Chondrocyte (in vitro differentiated cells): ENCODE results near the gene MTARC2. TPM values are rescaled to one million over a fixed set of nuclear protein-coding genes. Genes with fewer than 3 reads are reported as not detected.
"Not testable (repeated sequence)": the region's sequence is repeated elsewhere in the genome, so short reads cannot be mapped to it uniquely, and the experiment has no call there.

ENCODE experiments used
- DNase-seq: peaks from one replicate; pipeline ENCODE4 v3.0.0; 2021; ENCODE audit warnings: mixed read lengths, low spot score
- H3K27ac Mint-ChIP-seq: one replicate; pipeline ENCODE4 v1.8.0; 2021; ENCODE audit warnings: mild to moderate bottlenecking, moderate library complexity, mixed read lengths; ENCODE audit not compliant: unreplicated experiment
- H3K27me3 Mint-ChIP-seq: 2 replicates; pipeline ENCODE4 v1.8.0; 2021; ENCODE audit warnings: low read depth, mixed read lengths
- H3K36me3 Mint-ChIP-seq: 2 replicates; pipeline ENCODE4 v1.8.0; 2021; ENCODE audit warnings: low read depth, mixed read lengths
- H3K4me1 Mint-ChIP-seq: 2 replicates; pipeline ENCODE4 v1.8.0; 2021; ENCODE audit warnings: low read depth, mild to moderate bottlenecking, mixed read lengths
- H3K4me3 Mint-ChIP-seq: one replicate; pipeline ENCODE4 v1.8.0; 2021; ENCODE audit warnings: mild to moderate bottlenecking, moderate library complexity, mixed read lengths; ENCODE audit not compliant: unreplicated experiment
- H3K9me3 Mint-ChIP-seq: 2 replicates; pipeline ENCODE4 v1.8.0; 2021; ENCODE audit warnings: low read depth, mixed read lengths
- total RNA-seq: library from RNA; stranded (reverse); gene quantifications from 3 replicates; pipeline ENCODE4 v1.2.1, GENCODE V29; 2021
- TF ChIP-seq, protein P1 (sequence below): fragments of 200-600 bp; sonication (generic); IDR thresholded peaks from 2 replicates; pipeline ENCODE4 v1.5.0; 2021; ENCODE audit warnings: antibody characterized with exemption, mild to moderate bottlenecking, moderate library complexity

MTARC2 gene
- total RNA-seq, 1 donor from 2014 or later, result 19.5 TPM

DNA sequence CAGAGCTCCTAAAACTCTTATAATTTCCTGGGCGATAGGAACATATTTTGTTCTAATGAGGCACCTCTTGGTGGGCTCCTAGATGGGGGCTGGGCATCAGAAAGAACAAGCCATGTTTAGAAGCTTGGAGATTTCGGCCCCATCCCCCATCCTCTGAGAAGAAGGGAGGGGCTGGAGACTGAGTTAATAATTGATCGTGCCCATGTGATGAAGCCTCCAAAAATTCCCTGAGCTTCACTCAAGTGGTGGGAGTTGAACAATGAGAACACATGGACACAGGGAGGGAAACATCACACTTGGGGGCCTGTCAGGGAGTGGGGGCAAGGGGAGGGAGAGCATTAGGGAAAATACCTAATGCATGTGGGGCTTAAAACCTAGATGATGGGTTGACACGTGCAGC is 39.9 kb upstream of the MTARC2 start:
- H3K4me3 Mint-ChIP-seq, result no peak overlapping the region
- H3K4me1 Mint-ChIP-seq, result no peaks in the 10 kb centered on the region
- TF ChIP-seq, protein P1, sequence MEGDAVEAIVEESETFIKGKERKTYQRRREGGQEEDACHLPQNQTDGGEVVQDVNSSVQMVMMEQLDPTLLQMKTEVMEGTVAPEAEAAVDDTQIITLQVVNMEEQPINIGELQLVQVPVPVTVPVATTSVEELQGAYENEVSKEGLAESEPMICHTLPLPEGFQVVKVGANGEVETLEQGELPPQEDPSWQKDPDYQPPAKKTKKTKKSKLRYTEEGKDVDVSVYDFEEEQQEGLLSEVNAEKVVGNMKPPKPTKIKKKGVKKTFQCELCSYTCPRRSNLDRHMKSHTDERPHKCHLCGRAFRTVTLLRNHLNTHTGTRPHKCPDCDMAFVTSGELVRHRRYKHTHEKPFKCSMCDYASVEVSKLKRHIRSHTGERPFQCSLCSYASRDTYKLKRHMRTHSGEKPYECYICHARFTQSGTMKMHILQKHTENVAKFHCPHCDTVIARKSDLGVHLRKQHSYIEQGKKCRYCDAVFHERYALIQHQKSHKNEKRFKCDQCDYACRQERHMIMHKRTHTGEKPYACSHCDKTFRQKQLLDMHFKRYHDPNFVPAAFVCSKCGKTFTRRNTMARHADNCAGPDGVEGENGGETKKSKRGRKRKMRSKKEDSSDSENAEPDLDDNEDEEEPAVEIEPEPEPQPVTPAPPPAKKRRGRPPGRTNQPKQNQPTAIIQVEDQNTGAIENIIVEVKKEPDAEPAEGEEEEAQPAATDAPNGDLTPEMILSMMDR, result no peak
- no peak for DNase-seq
- H3K27me3 Mint-ChIP-seq, result no peaks in the 10 kb centered on the region
- no peaks in the 10 kb centered on the region for H3K9me3 Mint-ChIP-seq
- H3K27ac Mint-ChIP-seq, result no peak overlapping the region
- no peaks in the 10 kb centered on the region for H3K36me3 Mint-ChIP-seq

DNA sequence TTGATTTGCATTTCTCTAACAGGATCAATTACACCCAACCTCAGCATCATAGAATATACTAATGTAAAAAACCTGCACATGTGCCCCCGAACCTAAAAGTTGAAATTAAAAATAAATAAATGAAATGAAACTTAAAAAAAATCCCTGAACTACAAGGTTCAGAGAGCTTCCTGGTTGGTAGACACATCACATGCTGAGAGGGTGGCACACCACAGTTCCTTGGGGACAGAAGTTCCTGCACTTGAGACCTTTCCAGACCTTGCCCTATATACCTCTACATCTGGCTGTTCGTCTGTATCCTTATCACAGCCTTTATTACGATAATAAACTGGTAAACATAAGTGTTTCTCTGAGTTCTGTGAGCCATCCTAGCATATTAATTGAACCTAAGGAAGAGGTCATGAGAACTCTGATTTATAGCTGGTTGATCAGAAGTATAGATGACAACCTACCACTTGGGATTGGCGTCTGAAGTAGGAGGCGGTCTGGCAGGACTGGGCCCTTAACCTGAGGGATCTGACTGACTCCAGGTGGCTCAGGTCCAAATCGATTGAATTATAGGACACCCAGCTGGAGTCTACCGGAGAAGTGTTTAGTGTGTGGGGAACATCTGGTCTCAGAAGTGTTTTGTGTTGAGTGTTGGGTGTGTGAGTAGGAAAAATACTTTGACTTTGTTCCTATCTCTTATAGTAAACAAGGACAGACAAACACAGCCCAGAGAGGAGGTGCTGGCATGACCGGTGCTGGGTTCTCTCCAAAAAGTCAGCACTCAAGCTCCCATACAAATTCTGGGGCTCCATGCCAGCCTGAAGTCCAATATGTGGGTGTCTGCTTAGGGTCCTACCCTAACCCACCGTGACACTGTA is 39.0 kb upstream of the MTARC2 start:
- TF ChIP-seq, protein P1, result no peak
- no peak for DNase-seq
- Mint-ChIP-seq H3K4me3 (no peak overlapping the region), H3K36me3 (no peaks in the 10 kb centered on the region), H3K27ac (no peak overlapping the region), H3K4me1 (no peaks in the 10 kb centered on the region), H3K9me3 (no peaks in the 10 kb centered on the region), H3K27me3 (no peaks in the 10 kb centered on the region)

DNA sequence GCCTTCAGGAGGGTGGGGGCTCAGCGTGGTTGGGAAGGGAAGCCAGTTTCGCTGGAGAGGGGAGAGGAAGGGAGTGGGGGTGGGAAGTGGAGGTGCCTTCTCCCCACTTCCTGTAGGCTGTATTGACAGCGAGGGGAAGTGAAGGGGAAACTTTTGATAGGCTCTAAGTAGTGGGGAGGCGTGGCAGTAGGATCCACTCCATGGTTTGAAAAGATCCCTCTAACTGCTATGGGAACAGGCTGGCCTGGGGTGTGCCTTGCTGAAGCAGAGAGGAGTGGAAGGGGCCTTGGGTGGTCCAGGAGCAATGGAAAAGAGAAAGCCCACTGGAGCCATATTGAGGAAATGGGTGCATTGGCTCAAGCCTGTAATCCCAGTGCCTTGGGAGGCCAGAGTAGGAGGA is 37.8 kb upstream of the MTARC2 start:
- Mint-ChIP-seq H3K9me3 (no peaks in the 10 kb centered on the region), H3K4me3 (no peak overlapping the region), H3K27ac (no peak overlapping the region)

DNA sequence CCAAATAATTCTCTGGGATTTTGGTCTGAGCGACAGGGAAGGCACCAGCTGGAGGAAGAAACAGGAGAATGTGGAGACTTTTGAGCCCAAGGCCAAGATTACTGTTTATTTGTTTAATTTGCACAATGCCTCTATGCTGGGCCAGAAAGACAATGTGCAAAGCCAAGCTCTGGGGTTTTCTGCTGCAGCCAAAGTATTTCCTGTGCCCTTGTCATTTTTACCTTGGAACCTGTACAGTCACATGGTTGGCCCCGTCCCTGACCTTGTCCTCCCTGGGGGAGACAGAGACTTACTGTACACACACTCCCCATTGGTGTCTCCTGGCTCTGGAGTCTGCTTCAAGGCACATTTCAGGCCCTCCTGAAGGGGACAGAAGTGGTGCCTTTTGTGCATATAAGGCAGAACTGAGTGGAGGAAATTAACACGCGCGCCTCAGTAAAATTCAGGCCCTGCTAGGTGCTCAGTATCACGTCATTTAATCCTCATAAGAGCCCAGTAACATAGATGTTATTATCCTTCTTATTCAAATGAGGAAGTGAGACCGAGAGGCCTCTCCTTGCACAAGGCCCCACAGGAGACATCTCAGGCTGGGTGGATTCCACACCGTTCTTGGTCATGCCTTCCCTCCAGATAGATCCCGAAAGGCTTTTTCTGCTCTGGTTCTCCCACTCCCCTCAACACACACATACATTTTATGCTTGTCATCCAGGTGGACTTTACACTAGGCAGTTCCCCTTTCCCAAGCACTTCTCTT is 36.9 kb upstream of the MTARC2 start:
- no peak overlapping the region for H3K27ac Mint-ChIP-seq
- H3K4me3 Mint-ChIP-seq, result no peak overlapping the region
- H3K36me3 Mint-ChIP-seq, result no peaks in the 10 kb centered on the region
- DNase-seq, result no peak
- H3K27me3 Mint-ChIP-seq, result no peaks in the 10 kb centered on the region
- peaks cover 8% of the 10 kb centered on the region for H3K9me3 Mint-ChIP-seq
- TF ChIP-seq, protein P1, result no peak
- no peaks in the 10 kb centered on the region for H3K4me1 Mint-ChIP-seq

More for the DNA sequence above, 37.8 kb upstream of the MTARC2 start:
- no peak for DNase-seq
- no peaks in the 10 kb centered on the region for H3K36me3 Mint-ChIP-seq
- H3K4me1 Mint-ChIP-seq, result no peaks in the 10 kb centered on the region
- TF ChIP-seq, protein P1, result no peak
- no peaks in the 10 kb centered on the region for H3K27me3 Mint-ChIP-seq

DNA sequence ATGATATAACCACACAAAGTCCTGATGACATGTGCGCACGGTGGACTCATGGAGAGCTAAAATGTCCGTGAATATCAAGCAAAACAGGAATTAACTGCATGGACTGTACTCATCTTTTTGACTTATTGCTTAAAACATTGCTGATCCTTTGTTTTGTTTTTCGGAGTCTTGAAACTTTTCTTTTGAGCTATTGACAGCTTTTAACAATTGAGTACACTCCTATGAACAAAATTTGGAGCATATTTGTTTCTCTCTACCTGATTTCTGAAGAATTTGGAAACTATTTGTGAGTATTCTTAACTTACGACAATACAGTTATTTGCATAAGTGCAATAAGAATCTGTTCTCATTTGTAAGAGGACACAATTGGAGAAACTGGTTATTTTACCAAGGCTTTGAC is 32.1 kb upstream of the MTARC2 start:
- not testable (repeated sequence) for H3K9me3 Mint-ChIP-seq, H3K4me3 Mint-ChIP-seq, H3K36me3 Mint-ChIP-seq, H3K4me1 Mint-ChIP-seq, H3K27ac Mint-ChIP-seq, DNase-seq
- peaks cover 13% of the 10 kb centered on the region for H3K27me3 Mint-ChIP-seq
